ENCODE data around the gene SRL.

GRCh38 chr16:4200000-4200780 is 41.7 kb downstream of the SRL start:
- TF ChIP-seq CTCF (IDR thresholded peaks at IDR 0.05) (peak; percentile 38 to 87 (median 70)), POLR2AphosphoS5 (IDR thresholded peaks at IDR 0.05) (peak; percentile 74)

All from prostate gland (tissue), 2 donors.